CD4-positive, alpha-beta memory T cell (primary cell): ENCODE data around the gene ABHD12B. TPM values are rescaled to one million over a fixed set of nuclear protein-coding genes. Genes with fewer than 3 reads are reported as not detected.

Experiments used
- CTCF ChIA-PET: fragments of 350-600 bp; sonication (Branson Sonifier 250); formaldehyde crosslinking; loops from one replicate; lab custom pipeline; 2021; ENCODE audit warnings: inconsistent platforms; ENCODE audit not compliant: partially characterized antibody; lab: Charles Lee
- POLR2A ChIA-PET: fragments of 350-600 bp; sonication (Branson Sonifier 250); formaldehyde crosslinking; loops from one replicate; lab custom pipeline; 2021; ENCODE audit not compliant: partially characterized antibody; lab: Charles Lee
- DNase-seq, 5 donors: peaks; one replicate each; pipeline versions ENCODE4 v3.0.0 to v3.0.0-alpha.2; 2020 to 2022; ENCODE audit warnings: mixed read lengths in 1 of 5
- H3K27ac ChIP-seq: one replicate; pipeline ENCODE4 v1.7.0; 2013; ENCODE audit warnings: low read depth, low read length
- H3K27me3 ChIP-seq: 2 replicates; pipeline ENCODE4 v1.7.0; 2013; ENCODE audit warnings: mild to moderate bottlenecking, low read length, moderate library complexity; ENCODE audit not compliant: insufficient read depth
- H3K36me3 ChIP-seq: 2 replicates; pipeline ENCODE4 v1.7.0; 2013; ENCODE audit warnings: mild to moderate bottlenecking, low read length, moderate library complexity; ENCODE audit not compliant: insufficient read depth
- H3K4me1 ChIP-seq: 2 replicates; pipeline ENCODE4 v1.7.0; 2013; ENCODE audit warnings: mild to moderate bottlenecking, low read length, moderate library complexity; ENCODE audit not compliant: insufficient read depth
- H3K4me3 ChIP-seq, 2 donors: one replicate each; pipeline ENCODE4 v1.7.0; 2013; ENCODE audit warnings: low read length in 2 of 2, mild to moderate bottlenecking in 1 of 2
- H3K9me3 ChIP-seq, 2 donors: one replicate each; pipeline ENCODE4 v1.7.0; 2013; ENCODE audit warnings: low read length in 2 of 2, control low read depth in 1 of 2; ENCODE audit not compliant: control insufficient read depth in 1 of 2
- H3K27ac Mint-ChIP-seq, 7 donors: one replicate each; pipeline ENCODE4 v1.8.0; 2020 to 2021; ENCODE audit warnings: mixed read lengths in 7 of 7, mild to moderate bottlenecking in 6 of 7, inconsistent platforms in 3 of 7, moderate library complexity in 3 of 7
- H3K27me3 Mint-ChIP-seq, 2 donors: one replicate each; pipeline ENCODE4 v1.8.0; 2020 to 2021; ENCODE audit warnings: mixed read lengths in 2 of 2
- H3K36me3 Mint-ChIP-seq, 2 donors: one replicate each; pipeline ENCODE4 v1.8.0; 2020 to 2021; ENCODE audit warnings: mixed read lengths in 2 of 2, inconsistent platforms in 1 of 2, mild to moderate bottlenecking in 1 of 2
- H3K4me1 Mint-ChIP-seq, 4 donors: one replicate each; pipeline ENCODE4 v1.8.0; 2020 to 2021; ENCODE audit warnings: mixed read lengths in 4 of 4, mild to moderate bottlenecking in 1 of 4
- H3K4me3 Mint-ChIP-seq, 8 donors: one replicate each; pipeline ENCODE4 v1.8.0; 2020 to 2021; ENCODE audit warnings: mixed read lengths in 8 of 8, mild to moderate bottlenecking in 7 of 8, moderate library complexity in 6 of 8, inconsistent platforms in 3 of 8
- H3K9me3 Mint-ChIP-seq, 8 donors: one replicate each; pipeline ENCODE4 v1.8.0; 2020 to 2021; ENCODE audit warnings: mixed read lengths in 8 of 8, mild to moderate bottlenecking in 5 of 8, inconsistent platforms in 3 of 8, moderate library complexity in 1 of 8
- intact Hi-C: fragments of 100-400 bp; cut with micrococcal nuclease; formaldehyde crosslinking; loops from one replicate; pipeline ENCODE4 v1.15.1; 2023
- polyA plus RNA-seq, 2 donors: library from polyadenylated mRNA; unstranded; fragments of 300-500 nt; fragmentation: Illumina TruSeq; gene quantifications; one replicate each; pipeline ENCODE4 v1.2.3, GENCODE V29; 2021
- total RNA-seq, 2 experiments: library from RNA; stranded (reverse); gene quantifications; one replicate each; pipeline ENCODE4 v1.2.3, GENCODE V29; 2021

ABHD12B gene, protein sequence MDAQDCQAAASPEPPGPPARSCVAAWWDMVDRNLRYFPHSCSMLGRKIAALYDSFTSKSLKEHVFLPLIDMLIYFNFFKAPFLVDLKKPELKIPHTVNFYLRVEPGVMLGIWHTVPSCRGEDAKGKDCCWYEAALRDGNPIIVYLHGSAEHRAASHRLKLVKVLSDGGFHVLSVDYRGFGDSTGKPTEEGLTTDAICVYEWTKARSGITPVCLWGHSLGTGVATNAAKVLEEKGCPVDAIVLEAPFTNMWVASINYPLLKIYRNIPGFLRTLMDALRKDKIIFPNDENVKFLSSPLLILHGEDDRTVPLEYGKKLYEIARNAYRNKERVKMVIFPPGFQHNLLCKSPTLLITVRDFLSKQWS
- total RNA-seq (not detected), polyA plus RNA-seq (not detected)

GRCh38 chr14:50871914-50872732 lies at the start of gene ABHD12B:
TSS of gene ABHD12B (plus strand) at chr14:50872053. CDS start at chr14:50872175, 122 bp downstream.
- Histone ChIP-seq H3K4me3 (no peak within 1 kb of the TSS), H3K36me3 (no peaks in the 10 kb centered on the region), H3K4me1 (peaks cover 21% of the 10 kb centered on the region), H3K9me3 (no peaks in the 10 kb centered on the region), H3K27ac (no peak within 1 kb of the TSS), H3K27me3 (peaks cover 38% of the 10 kb centered on the region)
- Mint-ChIP-seq H3K4me3 (peak within 1 kb of the TSS in 7 of 8 donors; percentile 4 to 64 (median 32)), H3K36me3 (no peaks in the 10 kb centered on the region), H3K9me3 (no peaks in the 10 kb centered on the region), H3K27me3 (peaks cover 48 to 63% of the 10 kb centered on the region in 2 donors), H3K4me1 (peaks cover 21 to 41% (median 26%) of the 10 kb centered on the region in 4 donors), H3K27ac (no peak within 1 kb of the TSS)
- no peak for DNase-seq
- ChIA-PET POLR2A (no interaction called here), CTCF (interaction anchor here (2.3 kb wide), 1 partner anchor 12 kb away, joined by 18 read pairs; no protein-coding TSS in a partner anchor)
- intact Hi-C loops: no loop called here

GRCh38 chr14:50822501-50823042 lies 49.3 kb upstream of the ABHD12B start:
- H3K9me3 ChIP-seq: no peaks in the 10 kb centered on the region
- no peak for DNase-seq
- H3K27me3 ChIP-seq: no peaks in the 10 kb centered on the region
- POLR2A ChIA-PET: interaction anchor here (1.1 to 5.6 kb wide), 6 partner anchors 8 to 1236 kb away, joined by 3 to 50 read pairs (median 10); partner anchors contain the start of genes NIN and RPS29
- Mint-ChIP-seq H3K9me3 (no peaks in the 10 kb centered on the region), H3K27ac (peak overlapping the region; percentile 82 to 98 (median 94)), H3K4me3 (peak overlapping the region in 7 of 8 donors; percentile 43 to 92 (median 71)), H3K4me1 (peaks cover 73 to 88% (median 82%) of the 10 kb centered on the region in 4 donors), H3K36me3 (peaks cover 18% of the 10 kb centered on the region in 2 donors), H3K27me3 (no peaks in the 10 kb centered on the region)
- peaks cover 91% of the 10 kb centered on the region for H3K4me1 ChIP-seq
- H3K27ac ChIP-seq: peak overlapping the region; percentile 56
- H3K36me3 ChIP-seq: peaks cover 6% of the 10 kb centered on the region
- intact Hi-C loops: no loop called here
- CTCF ChIA-PET: interaction anchor here (0.8 to 5.5 kb wide), 9 partner anchors 10 to 502 kb away, joined by 3 to 52 read pairs (median 3); no protein-coding TSS in a partner anchor
- H3K4me3 ChIP-seq: no peak overlapping the region

DNA sequence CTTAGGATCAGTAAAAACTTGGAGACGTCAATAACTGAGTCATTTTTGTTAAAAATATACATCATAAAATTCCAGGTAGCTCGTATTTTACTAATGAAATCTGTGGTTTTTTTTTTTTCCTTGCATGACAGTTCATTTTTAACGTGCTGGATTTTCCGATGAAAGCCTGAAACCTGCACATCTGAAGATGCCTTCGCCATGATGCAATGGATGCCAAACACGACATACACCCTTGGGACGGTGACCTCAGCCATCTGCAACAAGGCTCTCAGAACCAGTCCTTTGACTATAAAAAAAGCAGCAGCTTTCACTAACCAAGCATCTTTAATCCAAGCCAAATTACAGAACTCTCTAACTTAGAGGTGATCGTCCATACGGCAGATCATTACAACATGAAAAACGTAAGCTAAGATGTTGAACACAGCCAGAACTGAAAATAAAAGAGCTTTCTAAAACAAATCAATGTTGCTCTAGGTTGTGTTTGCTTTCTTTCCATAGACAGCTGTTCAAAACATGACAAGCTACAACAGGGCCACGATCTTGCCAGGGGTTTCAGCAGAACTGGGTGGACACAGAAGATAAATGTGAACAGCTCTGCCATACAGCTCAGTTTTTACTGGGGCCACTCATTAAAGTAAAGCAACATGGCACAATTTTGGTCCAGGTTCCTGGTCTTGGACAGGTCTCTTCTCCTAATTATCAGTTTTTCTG lies 48.6 kb upstream of the ABHD12B start:
- peaks cover 17 to 18% of the 10 kb centered on the region in 2 donors for H3K36me3 Mint-ChIP-seq
- H3K27ac Mint-ChIP-seq: peak overlapping the region; percentile 82 to 98 (median 94)
- ChIA-PET POLR2A (interaction anchor here (0.8 to 5.6 kb wide), 7 partner anchors 7 to 38 kb away, joined by 3 to 50 read pairs (median 5); partner anchors contain the start of gene NIN), CTCF (interaction anchor here (0.6 to 5.5 kb wide), 7 partner anchors 35 to 502 kb away, joined by 3 to 52 read pairs (median 3); no protein-coding TSS in a partner anchor)
- intact Hi-C loops: no loop called here
- H3K4me1 Mint-ChIP-seq: peaks cover 75 to 92% (median 85%) of the 10 kb centered on the region in 4 donors
- DNase-seq: no peak
- no peaks in the 10 kb centered on the region for H3K9me3 ChIP-seq
- no peaks in the 10 kb centered on the region for H3K27me3 ChIP-seq
- peak overlapping the region; percentile 28 to 83 (median 60) for H3K4me3 Mint-ChIP-seq
- H3K4me1 ChIP-seq: peaks cover 97% of the 10 kb centered on the region
- peaks cover 6% of the 10 kb centered on the region for H3K36me3 ChIP-seq
- no peaks in the 10 kb centered on the region for H3K9me3 Mint-ChIP-seq
- no peak overlapping the region for H3K4me3 ChIP-seq
- no peaks in the 10 kb centered on the region for H3K27me3 Mint-ChIP-seq
- peak overlapping the region; percentile 56 for H3K27ac ChIP-seq

DNA sequence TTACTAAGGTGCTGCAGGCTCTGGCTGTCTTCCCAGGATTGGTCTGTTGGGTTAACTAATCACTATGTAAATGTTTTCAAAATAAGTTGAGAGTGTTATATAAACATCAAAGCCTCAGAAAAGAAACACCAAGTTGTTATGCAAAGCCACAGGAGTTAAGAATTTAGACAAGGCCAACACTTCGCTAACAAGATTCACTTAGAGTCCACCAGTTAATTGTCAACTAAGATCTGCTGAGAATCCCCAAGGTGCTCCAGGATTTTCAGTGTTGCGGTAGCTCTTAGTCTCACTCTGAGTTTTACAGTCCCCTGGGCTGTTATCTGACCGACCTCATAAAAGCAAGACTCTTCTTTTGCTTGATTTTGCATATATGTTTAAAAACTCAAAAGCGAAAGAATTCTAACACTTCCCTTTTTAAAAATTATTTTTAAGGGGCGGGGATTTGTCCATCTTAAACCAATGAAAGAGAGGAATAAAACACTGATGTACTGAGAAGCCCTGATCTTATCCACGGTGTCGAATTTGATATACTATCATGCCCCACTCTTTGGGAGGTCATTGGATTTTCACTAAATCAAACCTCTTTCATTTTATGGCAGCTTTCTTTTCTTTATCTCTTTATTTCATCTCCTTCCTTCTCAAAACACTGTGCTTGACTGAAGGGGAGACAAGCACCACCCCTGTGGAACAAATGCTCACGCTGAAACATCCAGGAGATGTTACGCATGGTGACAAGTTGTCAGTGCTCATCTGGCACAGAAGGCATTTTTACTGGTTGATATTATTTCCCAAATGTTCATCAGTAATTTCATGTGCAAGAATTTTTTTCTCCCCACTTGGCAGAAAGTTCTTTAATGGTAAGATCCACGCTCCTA lies 47.9 kb upstream of the ABHD12B start:
- peaks cover 78 to 95% (median 87%) of the 10 kb centered on the region in 4 donors for H3K4me1 Mint-ChIP-seq
- no peak overlapping the region for H3K4me3 ChIP-seq
- POLR2A ChIA-PET: interaction anchor here (0.6 to 5.6 kb wide), 7 partner anchors 7 to 922 kb away, joined by 3 to 50 read pairs (median 5); partner anchors contain the start of gene NIN

DNA sequence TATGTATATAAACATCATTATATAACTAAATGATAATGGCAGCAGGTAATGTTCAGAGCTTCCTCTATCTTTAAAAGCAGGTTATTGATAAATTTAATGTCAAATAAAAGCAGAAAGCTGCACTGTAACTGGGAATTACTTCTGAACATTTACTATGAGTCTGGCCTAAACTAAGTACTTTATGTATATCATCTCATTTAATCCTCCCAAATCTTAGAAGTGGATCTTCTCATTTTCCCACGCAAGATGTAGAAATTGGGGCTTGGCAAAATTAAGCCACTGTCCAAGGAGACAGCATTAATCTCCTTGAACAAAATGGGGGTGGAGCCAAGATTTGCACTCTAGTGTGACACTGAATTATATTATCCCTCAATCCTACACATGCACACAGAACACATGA lies 46.5 kb upstream of the ABHD12B start:
- no peaks in the 10 kb centered on the region for H3K27me3 Mint-ChIP-seq
- intact Hi-C loops: loop anchor here (5.0 kb wide), 1 partner anchor 1492 kb away; no protein-coding TSS in a partner anchor
- H3K27ac Mint-ChIP-seq: peak overlapping the region; percentile 26 to 98 (median 81)
- peaks cover 78 to 94% (median 86%) of the 10 kb centered on the region in 4 donors for H3K4me1 Mint-ChIP-seq
- peaks cover 93% of the 10 kb centered on the region for H3K4me1 ChIP-seq
- no peak for DNase-seq
- peak overlapping the region in 1 of 8 donors; percentile 4 for H3K4me3 Mint-ChIP-seq
- no peaks in the 10 kb centered on the region for H3K9me3 Mint-ChIP-seq
- POLR2A ChIA-PET: interaction anchor here (1.0 to 1.1 kb wide), 2 partner anchors 36 to 40 kb away, joined by 3 read pairs; no protein-coding TSS in a partner anchor
- peaks cover under 1% of the 10 kb centered on the region for H3K36me3 ChIP-seq
- H3K27ac ChIP-seq: peak overlapping the region; percentile 56
- H3K36me3 Mint-ChIP-seq: peaks cover 4 to 11% of the 10 kb centered on the region in 2 donors
- no peaks in the 10 kb centered on the region for H3K27me3 ChIP-seq
- H3K4me3 ChIP-seq: no peak overlapping the region
- CTCF ChIA-PET: interaction anchor here (1.2 to 2.1 kb wide), 3 partner anchors 35 to 48 kb away, joined by 4 to 8 read pairs (median 6); no protein-coding TSS in a partner anchor
- no peaks in the 10 kb centered on the region for H3K9me3 ChIP-seq

More for the DNA sequence above, 47.9 kb upstream of the ABHD12B start:
- H3K4me3 Mint-ChIP-seq: peak overlapping the region; percentile 28 to 83 (median 61)
- H3K4me1 ChIP-seq: peaks cover 97% of the 10 kb centered on the region
- peak in 3 of 5 donors; percentile 14 to 22 (median 16) for DNase-seq
- H3K27me3 ChIP-seq: no peaks in the 10 kb centered on the region
- H3K36me3 Mint-ChIP-seq: peaks cover 13% of the 10 kb centered on the region in 2 donors
- peaks cover 6% of the 10 kb centered on the region for H3K36me3 ChIP-seq
- H3K9me3 ChIP-seq: no peaks in the 10 kb centered on the region
- CTCF ChIA-PET: interaction anchor here (0.6 to 5.5 kb wide), 5 partner anchors 37 to 503 kb away, joined by 3 to 52 read pairs (median 4); no protein-coding TSS in a partner anchor
- intact Hi-C loops: no loop called here
- H3K27ac ChIP-seq: peak overlapping the region; percentile 56
- H3K9me3 Mint-ChIP-seq: no peaks in the 10 kb centered on the region
- H3K27ac Mint-ChIP-seq: peak overlapping the region; percentile 82 to 98 (median 94)
- no peaks in the 10 kb centered on the region for H3K27me3 Mint-ChIP-seq
